GM12891 (cell line): Measurements from ENCODE around the gene NDUFS5.
"Not testable (repeated sequence)": the region's sequence is repeated elsewhere in the genome, so short reads cannot be mapped to it uniquely, and the experiment has no call there.

Source experiments
- DNase-seq: peaks from one replicate; pipeline ENCODE4 v3.0.0; 2011; ENCODE audit warnings: low spot score; ENCODE audit not compliant: insufficient read length
- FAIRE-seq: peaks from 2 replicates; lab custom pipeline; 2011; peaks lifted over from hg19 to GRCh38; lab: Jason Lieb, UNC
- PAX5 ChIP-seq: IDR thresholded peaks from 2 replicates; pipeline ENCODE4 v1.6.1; 2011; ENCODE audit warnings: low read length, moderate library complexity, mild to moderate bottlenecking; ENCODE audit not compliant: insufficient read depth, severe bottlenecking
- POLR2A ChIP-seq: IDR thresholded peaks from 2 replicates; pipeline ENCODE4 v1.6.1; 2011; ENCODE audit warnings: low read depth, low read length, control low read depth
- POLR2AphosphoS5 ChIP-seq: IDR thresholded peaks from 2 replicates; pipeline ENCODE4 v1.6.1; 2011; ENCODE audit warnings: low read depth, low read length, control low read depth
- POU2F2 ChIP-seq: IDR thresholded peaks from 2 replicates; pipeline ENCODE4 v1.6.1; 2011; ENCODE audit warnings: low read depth, mild to moderate bottlenecking, control low read depth, low read length, moderate library complexity
- SPI1 ChIP-seq: IDR thresholded peaks from 2 replicates; pipeline ENCODE4 v1.6.1; 2011; ENCODE audit warnings: low read depth, low read length, control low read depth
- TAF1 ChIP-seq: IDR thresholded peaks from 2 replicates; pipeline ENCODE4 v1.6.1; 2011; ENCODE audit warnings: low read depth, low read length, control low read depth

The NDUFS5 gene

GRCh38 chr1:39016604-39017171 lies 9.5 kb upstream of the NDUFS5 start:
- DNase-seq (no peak), FAIRE-seq (no peak)
- no peak for TF ChIP-seq SPI1
- no peak for TF ChIP-seq POLR2AphosphoS5
- TF ChIP-seq TAF1: no peak
- TF ChIP-seq PAX5: no peak
- no peak for TF ChIP-seq POLR2A
- no peak for TF ChIP-seq POU2F2

- no peak for FAIRE-seq
- TF ChIP-seq TAF1: no peak
- no peak for TF ChIP-seq POLR2AphosphoS5
- no peak for TF ChIP-seq SPI1
- DNase-seq: no peak
Observed at GRCh38 chr1:39017266-39017665, 8.9 kb upstream of the NDUFS5 start.

- FAIRE-seq, DNase-seq: not testable (repeated sequence)
Observed at GRCh38 chr1:39020494-39020893, 5.7 kb upstream of the NDUFS5 start.

- no peak for FAIRE-seq
- TF ChIP-seq SPI1: no peak
- no peak for TF ChIP-seq POU2F2
- no peak for TF ChIP-seq PAX5
- TF ChIP-seq TAF1: no peak
- no peak for TF ChIP-seq POLR2AphosphoS5
- no peak for TF ChIP-seq POLR2A
- no peak for DNase-seq
Observed at GRCh38 chr1:39021426-39021825, 4.7 kb upstream of the NDUFS5 start.

- no peak for DNase-seq
- FAIRE-seq: no peak
- TF ChIP-seq POLR2A (no peak), TAF1 (no peak), PAX5 (no peak), POU2F2 (no peak), POLR2AphosphoS5 (no peak), SPI1 (no peak)
Observed at GRCh38 chr1:39023140-39023539, 3.0 kb upstream of the NDUFS5 start.

DNA sequence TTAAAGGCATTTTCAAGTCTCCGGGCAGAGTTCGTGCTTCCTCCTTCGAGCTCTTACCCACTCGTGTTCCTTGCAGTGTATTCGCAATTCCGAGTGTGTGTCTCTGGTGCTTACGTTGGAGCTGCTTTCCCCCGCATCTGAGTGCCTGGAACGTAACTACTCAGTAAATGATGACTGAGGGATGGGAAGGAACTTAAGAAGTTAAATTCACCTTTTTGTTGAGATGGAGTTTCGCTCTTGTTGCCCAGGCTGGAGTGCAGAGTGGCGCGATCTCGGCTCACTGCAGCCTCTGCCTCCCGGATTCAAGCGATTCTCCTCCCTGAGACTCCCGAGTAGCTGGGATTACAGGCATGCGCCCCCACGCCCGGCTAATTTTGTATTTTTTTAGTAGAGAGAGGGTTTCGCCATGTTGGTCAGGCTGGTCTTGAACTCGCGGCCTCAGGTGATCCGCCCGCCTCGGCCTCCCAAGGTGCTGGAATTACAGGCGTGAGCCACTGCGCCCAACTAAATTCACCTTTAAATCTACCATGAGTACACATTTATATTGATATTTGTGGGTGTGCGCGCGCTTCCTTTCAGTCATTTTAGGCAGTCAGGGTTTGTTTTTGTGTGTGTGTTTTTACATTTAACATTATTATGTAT lies 837 bp downstream of the NDUFS5 start:
- TF ChIP-seq SPI1 (no peak), POLR2A (no peak), PAX5 (no peak), TAF1 (no peak), POLR2AphosphoS5 (no peak), POU2F2 (no peak; the same call in 1 of the 2 replicates)
- FAIRE-seq (no peak), DNase-seq (no peak)

DNA sequence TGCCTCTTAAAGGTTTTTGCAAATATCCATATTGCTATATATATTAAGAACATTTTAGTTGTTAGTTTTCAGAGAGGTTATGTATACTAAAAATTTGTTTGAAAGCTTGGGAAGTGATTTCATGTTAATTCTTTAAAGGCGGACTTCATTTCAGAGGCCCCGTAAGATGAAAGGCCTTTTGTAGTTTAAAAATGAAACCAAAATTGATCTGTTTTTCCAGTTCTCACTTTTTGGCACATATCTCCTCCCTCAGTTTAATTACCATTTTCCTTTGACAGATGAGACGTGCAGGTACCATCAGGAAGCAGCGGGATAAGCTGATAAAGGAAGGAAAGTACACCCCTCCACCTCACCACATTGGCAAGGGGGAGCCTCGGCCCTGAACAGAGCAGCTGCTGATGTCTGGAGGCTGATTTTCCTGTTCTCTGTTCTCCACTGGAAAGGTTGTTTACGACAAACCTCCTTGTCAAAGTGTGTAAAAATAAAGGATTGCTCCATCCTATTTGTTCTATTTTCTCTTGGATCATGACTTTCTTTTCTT lies 8.0 kb downstream of the NDUFS5 start:
- no peak for TF ChIP-seq POU2F2
- no peak for TF ChIP-seq POLR2AphosphoS5
- TF ChIP-seq POLR2A: no peak
- TF ChIP-seq TAF1: no peak
- TF ChIP-seq SPI1: no peak
- no peak for TF ChIP-seq PAX5
- no peak for DNase-seq
- FAIRE-seq: no peak

DNA sequence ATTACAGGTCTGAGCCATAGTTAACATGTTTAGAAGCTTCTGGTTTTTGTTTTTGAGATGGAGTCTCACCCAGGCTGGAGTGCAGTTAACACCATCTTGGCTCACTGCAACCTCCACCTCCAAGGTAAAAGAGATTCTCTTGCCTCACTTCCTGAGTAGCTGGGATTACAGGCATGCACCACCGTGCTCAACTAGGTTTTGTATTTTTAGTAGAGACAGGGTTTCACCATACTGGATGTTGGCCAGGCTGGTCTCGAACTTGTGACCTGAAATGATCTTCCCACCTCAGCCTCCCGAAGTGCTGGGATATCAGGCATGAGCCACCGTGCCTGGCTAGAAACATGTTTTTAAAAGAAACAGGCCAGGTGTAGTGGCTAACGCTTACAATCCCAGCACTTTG lies 10.5 kb downstream of the NDUFS5 start:
- no peak for DNase-seq
- TF ChIP-seq TAF1 (no peak), PAX5 (no peak), POU2F2 (no peak), POLR2AphosphoS5 (no peak), POLR2A (no peak), SPI1 (no peak)
- FAIRE-seq: no peak

GRCh38 chr1:39043513-39043912 lies 17.4 kb downstream of the NDUFS5 start:
- DNase-seq: no peak
- FAIRE-seq: no peak
- TF ChIP-seq POLR2A: no peak
- TF ChIP-seq TAF1: no peak
- no peak for TF ChIP-seq POU2F2
- no peak for TF ChIP-seq PAX5
- TF ChIP-seq SPI1: no peak
- no peak for TF ChIP-seq POLR2AphosphoS5

DNA sequence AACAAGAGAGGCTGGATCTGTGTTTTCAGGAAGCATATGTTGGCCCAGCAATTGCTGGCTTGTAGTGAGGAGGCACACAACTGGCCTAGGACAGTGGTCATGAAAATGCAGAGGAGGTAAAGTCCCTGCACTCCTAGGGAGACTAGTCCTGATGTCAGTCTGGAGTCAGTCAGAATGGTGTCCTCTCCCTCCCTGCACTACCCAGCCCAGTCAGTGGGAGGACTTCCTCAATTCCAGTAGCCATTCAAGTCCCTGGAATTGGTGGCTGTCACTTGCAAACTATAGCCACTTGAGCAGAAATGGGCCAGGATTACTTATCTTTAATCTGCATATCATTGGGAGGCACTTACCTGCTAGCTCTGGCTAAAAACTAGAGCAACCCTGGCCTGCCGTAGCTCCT lies 18.6 kb downstream of the NDUFS5 start:
- TF ChIP-seq SPI1 (peak; percentile 19; the same call in 1 of the 2 replicates), TAF1 (no peak)
- FAIRE-seq (peak; percentile 20), DNase-seq (no peak)

GRCh38 chr1:39045231-39045630 lies 19.1 kb downstream of the NDUFS5 start:
- TF ChIP-seq POU2F2: no peak
- no peak for TF ChIP-seq POLR2AphosphoS5
- no peak for TF ChIP-seq TAF1
- DNase-seq (no peak), FAIRE-seq (no peak)
